Activated CD4-positive, alpha-beta T cell treated with anti-CD3 and anti-CD28 coated beads, Interleukin-2, amount 50 U/mL, for 1 hour (primary cell): Measurements from ENCODE around the gene SEMA4D.

Experiments used
- DNase-seq: peaks from one replicate; pipeline ENCODE4 v3.0.0-alpha.2; 2020

The SEMA4D gene

DNA sequence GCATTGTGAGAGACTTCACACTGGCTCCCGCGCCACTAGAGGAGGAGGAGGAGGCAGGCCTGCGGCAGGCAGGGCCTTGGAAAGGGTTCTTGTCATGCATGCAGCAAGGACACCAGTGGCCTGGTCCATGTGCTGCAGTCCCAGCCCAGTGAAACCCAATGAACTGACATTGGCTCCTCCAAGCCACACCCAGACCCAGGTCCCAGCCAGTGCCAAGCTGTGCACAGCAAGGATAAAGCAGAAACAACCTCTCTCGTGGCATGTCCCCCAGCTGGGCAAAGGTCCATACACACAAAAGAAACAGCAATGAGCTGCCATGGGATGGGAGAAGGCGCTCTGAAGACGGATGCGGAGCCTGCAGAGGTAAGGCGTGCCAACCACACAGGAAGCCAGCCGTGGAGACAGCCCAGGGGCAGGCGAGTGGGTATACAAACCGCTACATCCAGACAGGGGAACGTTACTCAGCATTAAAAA is 89.2 kb downstream of the SEMA4D start:
- DNase-seq = peak; percentile 72

DNA sequence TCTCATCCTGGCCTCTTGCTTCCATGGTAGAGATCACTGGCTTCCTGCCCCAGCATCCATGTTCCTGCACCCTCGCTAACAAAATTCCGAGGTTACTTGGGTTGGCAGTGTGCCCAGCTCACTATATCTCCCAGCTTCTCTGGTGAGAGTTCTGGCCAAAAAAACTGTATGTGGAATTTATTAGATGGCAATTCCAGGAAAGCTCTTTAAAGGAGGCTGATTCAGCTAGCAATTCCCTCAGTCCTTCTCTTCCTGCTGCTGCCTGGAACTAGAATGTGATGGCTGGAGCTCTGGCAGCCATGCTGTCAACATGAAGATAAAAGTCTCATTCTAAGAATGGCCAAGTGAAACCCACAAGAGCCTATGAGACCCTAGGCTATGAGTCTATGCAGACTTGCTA is 90.8 kb downstream of the SEMA4D start:
- DNase-seq = no peak

DNA sequence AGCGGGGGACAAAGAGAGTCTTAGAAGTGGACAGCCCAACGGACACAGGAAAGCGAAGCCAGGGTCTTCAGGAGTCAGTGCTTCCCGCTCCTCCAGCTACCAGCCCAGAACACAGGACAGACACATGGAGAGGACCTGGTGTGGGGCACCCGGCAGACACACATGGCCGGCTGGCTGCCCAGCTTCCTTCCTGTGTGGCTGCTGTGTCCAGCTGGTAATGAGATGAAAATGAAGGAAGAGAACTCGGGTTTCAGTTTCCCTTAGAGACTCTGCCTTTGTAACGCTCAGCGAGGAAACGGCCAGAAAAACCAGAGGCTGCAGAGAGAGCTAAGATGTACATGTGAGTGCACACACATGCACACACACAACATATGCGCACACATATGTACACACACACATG is 92.1 kb downstream of the SEMA4D start:
- no peak for DNase-seq

DNA sequence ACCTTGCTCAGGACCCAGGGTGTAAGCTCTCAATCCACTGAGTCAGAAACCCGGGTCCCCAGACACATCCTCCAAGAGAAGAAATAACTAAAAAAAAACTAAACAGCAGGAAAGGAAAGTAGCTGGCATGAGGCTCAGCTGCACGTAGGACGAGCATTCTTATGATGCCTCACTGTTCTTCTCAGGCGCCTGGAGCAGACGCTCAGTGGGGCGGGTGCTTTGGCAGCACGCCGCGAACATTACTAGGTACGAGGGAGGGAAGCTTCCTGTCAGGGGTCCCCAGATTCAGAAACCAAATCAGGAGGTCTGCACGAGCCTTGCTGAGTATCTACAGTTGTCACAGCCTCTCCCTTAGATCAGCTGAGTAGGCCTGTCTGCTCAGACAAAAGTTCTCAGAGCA is 93.8 kb downstream of the SEMA4D start:
- DNase-seq = no peak

DNA sequence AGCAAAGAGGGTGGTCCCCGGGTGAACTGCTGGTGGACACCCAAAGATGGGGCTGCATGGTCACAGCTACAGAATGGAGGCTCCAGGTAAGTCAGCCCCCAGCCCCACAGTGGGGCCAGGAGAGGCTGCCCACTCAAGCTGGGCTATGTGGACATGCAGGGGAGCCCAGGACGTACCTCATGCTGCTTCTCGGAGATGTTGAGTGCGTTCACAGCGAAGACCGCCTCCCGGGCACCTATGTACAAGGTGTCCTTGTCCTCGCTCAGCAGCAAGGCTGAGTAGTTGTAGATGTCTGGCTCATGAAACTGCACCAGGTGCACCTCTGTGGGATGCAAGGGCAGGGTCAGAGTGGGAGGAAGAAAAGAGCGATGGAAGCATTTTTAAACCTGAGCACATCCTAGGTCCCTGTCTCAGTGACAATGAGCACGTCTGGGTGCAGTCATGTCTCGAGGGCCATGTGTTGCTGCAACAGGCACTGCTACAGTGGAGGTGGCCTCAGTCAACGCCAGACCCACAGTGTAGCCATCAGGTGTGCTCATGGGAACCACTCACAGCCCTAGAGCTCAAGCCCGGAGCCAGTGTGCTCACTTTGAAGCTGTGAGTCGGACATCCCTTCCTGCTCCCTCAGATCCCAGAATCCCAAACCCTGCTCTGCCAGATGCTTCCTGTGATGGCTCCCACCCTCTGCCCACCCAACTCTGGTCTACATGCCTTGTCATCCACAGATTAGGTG is 95.1 kb downstream of the SEMA4D start:
- DNase-seq = no peak

DNA sequence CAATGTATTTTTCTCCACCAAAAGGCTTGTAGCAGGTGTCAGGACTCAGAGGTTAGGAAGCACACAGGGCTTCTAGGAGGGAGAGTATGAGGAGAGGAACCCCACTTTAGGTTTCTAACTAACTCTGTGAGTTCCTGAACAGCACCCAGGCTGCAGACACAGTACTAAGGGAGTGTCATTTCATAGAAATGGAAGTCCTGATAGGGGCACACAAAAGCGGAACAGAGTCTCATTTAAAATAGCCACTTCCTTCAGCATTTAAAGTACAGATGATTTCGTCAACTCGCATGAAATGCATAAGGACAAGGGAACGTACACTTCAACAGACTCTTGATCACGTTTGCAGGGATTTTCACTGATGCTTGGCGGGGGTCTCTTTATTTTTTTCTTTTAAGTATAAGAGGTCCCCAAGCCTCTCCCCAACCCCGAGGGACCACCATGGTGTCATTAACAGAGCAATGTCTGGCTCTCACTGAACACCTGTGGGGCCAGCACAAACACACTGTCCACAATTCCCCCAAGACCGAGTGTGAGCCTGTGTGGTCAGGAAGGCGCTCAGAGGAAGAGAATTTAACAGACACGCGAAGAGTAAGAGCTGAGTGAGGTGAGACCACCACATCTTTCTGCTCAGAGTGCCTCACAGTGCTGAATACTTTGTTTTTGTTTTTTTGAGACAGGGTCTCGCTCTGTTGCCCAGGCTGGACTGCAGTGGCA is 97.4 kb downstream of the SEMA4D start:
- no peak for DNase-seq

DNA sequence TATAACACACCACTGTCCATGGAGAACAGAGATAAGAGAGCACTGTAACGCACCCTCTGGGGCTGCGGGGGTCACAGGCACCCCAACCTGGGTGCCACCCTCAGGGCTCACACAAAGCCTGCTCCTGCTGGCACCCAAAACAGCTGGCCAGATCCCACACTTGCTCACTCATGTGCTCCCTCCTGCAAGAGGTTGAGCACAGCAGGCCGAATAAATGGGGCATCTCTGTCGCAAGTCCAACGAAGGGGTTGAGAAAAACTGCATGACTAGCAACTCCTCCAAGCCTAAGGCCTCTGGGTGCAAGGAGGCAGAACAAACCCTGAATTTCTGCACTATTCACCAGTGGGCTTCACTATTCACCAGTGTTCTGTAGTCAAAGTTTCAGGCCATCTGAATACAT is 99.3 kb downstream of the SEMA4D start:
- DNase-seq = no peak

DNA sequence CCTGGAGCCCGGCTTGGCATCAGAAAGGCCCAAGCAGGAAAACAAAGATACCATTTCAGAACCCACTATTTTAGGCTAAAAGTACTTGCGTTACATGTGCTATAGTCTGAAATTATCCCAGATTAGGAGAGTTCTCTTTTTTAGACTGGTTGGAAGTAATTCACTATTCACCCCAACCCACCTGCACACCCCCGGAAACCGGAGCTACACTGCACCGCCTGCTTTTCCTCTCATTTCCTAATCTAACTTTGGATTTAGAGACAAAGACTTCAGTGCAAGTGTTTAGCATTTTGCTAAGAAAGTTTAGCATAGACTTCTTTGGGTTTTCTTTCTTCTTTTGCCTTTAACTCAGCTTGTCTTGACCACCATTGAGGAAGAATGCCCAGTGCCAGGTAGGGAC is 100.4 kb downstream of the SEMA4D start:
- DNase-seq = no peak

DNA sequence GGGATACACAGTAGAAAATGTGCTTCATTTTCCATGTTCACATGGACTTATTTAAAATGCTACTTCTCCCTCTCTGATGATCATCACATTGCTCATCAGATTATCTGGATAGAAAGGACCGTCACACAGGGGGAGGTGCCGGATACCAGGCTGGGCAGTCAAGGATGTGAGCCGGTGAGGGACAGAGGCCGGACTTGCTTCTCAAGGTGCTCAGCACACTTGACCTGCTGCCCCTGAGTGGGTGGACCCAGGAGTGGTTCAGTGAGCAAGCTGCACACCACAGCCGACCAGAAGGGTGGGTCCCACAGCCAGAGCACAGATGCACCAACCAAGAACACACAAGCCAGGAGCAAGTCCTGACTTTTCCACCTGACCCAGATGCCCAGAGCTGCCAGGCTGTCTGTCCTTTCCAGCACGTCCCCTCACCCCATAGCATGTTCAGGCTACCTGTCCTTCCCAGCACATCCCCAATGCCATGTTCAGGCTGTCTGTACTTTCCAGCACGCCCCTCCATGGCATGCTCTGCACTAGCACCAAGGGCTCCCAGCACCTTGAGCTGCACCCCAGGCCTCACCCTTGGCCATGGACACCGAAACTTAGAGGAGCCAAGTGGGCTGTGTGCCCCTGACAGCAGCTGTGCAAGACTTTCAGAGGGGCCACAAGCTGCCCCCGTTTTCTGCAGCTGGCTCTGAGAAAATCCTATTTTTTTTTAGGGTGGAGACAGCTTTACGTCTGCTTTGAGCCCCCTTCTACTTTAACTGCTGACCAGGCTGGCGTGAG is 101.8 kb downstream of the SEMA4D start:
- DNase-seq = no peak

DNA sequence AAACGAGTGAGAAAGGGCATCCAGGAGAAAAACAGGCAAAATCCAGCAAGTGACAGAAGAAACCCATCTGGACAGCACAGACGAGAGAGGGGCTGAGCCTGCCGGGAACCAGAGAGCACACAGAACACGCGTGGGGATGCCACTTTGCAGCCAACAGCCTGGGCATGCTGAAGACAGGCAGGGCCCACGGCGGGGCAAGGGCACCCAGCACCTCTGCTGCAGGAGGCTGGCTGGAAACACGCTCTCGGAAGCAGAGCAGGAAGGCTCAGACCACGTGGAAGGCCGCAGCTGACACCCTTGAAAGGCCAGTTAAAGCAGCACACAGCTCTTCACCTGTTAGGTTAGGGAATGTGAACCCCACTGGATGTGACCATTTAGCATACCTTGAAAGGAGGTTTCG is 103.5 kb downstream of the SEMA4D start:
- DNase-seq = no peak

DNA sequence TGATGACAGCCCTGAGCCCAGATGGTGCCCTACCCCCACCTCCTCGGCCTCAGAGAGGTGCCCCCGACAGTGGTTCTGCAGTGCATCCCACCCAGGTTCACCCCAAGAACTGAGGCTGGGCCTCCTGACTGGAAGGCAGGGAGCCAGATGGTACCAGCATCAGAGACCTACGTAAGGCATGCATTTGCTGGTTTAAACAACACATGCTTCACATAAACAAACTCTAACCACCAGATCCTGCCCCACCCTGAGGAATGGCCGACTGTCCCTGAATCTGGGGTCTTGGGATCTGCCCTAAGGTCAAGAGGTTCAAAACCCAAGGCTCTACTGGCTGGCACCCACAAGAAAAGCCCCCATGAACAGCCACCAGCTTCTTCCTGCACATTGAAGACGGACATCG is 106.3 kb downstream of the SEMA4D start:
- DNase-seq = no peak

DNA sequence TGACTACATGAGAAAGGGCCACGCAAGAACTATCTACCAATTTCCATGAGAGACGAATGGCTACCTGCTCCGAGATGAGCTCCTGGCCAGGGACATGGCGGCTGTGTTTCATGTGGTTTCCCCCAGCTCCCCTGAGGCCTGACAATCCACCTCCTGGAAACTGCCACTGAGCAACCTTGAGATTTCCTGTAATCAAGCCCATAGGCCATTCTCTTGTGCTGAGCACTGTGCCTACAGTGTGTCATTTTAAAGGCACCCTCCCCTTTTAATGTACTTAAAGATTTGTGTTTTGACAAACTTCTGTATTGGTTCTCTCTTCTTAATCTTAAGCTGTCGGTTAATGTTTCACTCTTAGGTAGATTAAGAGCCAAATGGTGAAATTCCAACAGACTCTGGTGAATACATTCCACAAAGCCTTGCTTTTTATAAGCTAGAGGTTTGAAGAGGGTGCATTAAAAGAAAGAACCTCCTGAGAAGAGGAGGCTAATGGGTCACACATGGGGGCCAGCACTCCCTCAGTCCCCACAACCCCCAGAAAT is 107.3 kb downstream of the SEMA4D start:
- no peak for DNase-seq

DNA sequence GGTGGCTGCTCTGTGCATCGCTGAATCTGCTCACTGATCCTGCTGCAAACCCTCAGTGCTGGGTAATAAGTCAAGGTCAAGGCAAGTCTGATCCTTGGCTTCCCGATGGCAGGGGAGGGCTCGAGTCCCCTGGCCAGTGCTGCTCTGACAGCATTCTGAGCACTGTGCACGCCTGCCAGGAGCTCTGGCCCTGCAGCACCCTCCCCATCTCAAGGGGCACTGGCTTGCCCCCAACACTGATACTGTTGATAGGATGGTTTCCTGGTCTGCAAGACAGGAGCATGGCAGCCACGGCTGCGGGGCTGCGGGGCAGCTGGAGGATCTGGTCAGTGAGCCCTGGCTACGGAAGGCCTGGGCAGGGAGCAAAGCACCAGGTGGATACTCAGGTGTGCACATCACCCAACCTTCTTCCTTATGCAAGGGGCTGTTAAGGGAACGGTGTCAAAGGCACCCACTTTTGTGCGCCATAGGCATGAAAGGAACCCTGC is 107.8 kb downstream of the SEMA4D start:
- DNase-seq = no peak

DNA sequence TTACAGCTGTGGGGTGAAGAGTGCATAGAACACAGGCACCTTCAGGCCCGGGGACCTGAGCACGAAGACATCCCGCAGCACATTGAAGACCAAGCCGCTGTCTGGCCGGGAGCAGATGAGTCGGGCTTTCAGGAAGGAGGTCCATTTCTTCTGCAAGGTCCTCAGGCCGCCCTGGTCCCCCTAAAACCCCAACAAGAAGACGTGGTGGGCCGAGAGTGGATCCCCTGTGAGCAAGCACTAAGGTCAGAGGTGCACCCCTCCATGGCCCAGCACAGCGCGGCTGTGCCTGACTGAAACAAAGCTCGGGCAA is 109.1 kb downstream of the SEMA4D start:
- DNase-seq = no peak

DNA sequence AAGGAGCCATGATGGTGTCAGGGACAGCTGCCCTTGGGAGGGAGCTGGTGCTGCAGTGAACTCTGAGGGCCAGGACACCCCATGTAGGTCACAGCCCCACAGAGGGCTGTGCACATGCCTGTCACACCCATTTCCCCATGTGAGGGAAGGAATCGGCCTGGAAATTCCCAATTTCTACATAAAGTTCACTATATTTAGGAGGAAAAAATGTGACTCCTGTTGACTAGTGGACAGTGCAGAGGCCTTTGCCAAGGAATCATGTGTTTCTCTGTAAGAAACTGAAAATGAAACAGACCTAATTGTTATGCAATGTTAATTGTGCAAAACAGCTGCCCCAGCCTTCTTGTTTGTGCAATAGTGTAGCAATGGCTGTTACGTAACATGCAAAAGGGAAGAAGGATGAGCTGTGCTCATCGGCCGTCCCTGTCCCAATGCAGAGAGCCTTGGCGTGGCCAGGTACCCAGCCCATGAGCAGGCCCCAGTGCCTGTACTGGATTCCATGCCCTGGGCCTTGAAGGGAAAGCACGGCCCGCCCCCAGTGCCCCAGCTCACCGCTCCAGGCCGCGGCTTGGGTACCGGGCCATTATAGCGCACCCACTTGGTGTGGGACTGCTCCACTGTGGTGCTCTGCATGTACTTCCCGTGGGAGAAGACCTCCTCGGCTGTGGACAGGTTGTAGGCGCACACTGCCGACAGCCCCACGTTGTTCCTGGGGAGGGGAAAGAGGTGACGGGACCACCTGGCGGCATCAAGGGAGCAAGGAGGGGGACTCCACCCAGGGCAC is 109.6 kb downstream of the SEMA4D start:
- DNase-seq = no peak

DNA sequence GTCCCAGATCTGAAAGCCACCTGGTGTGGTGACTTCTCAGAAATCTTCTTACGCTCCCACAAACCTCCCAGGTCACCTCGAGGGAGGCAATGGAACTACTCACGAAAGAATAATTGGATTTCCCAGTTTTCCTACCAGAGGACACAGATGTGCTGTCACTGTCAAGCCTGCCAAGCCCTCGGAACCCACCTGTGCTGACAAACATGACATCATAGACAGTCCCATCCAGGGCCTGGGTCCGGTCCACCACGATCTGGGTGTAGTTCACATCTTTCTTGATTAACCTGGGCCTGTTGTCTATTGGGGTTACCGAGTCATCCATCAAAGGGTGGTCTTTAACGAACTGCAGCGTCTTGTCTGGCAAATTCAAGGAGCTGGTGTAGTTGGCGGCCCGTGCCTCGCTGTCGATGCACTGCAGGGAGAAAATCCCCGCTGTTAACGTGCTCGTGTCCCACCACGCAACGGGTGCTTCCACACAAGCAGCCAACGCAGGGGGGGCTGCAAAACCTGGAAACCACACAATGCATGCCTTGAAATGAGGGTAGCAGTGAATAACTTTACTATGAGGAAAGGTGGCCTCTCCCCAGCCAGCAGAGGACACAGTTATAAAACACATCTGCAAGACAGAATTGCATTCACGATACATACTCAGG is 110.6 kb downstream of the SEMA4D start:
- DNase-seq = no peak

DNA sequence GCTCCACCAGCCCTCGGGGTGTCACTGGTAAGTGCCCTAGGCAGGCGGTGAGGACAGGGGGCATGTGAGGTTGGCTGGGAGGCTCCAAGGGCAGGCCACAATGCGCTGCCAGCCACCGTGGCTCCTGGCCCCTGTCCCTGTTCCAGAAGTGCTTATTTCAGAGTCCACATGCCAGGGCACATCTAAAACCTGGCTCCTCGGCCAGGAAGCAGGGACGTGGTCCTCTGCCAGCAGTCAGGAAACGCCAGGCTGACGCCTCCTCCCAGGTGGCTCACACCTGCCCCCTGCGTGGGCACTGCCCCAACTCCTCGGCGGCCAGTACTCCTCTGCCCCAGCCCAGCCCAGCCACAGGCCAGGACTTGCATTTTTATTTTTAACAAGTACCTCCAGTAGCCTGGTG is 111.1 kb downstream of the SEMA4D start:
- no peak for DNase-seq

DNA sequence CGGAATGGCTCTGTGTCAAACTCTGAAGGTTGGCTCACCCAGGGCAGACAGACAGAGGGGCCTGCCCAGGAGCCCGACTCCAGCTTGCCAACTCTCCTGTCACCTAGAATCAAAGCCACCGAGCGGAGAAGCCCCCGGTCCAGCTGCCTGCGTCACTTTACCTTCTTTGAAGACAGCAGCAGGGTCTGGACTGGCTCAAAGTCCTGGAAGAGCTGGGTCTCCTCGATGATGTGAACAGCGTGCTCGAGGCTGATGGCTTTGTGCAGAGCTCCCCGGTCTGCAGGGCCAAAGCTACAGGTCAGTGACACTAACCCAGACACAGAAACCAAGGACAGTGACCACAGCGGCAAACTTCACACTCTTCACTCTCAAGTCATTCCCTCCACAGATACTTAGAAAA is 111.7 kb downstream of the SEMA4D start:
- DNase-seq = no peak

DNA sequence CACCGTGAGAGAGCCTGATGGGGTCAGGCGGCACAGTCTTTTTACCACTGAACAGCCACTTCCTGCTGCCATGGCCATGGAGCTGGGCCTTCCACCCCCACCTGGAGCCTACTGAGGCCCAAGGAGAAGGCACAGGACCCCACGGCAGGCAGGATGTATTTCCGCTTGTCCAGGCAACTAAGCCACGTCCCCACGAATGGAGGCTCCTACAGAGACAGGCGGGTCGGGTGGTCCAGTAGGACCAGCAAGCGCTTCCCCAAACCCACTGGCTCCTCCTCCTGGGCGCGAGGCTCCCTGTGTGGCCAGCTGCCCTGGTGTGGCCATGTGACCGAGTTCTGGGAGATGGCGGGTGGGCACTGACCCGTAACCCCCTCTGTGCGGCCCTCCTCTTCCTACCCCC is 113.1 kb downstream of the SEMA4D start:
- DNase-seq = no peak

DNA sequence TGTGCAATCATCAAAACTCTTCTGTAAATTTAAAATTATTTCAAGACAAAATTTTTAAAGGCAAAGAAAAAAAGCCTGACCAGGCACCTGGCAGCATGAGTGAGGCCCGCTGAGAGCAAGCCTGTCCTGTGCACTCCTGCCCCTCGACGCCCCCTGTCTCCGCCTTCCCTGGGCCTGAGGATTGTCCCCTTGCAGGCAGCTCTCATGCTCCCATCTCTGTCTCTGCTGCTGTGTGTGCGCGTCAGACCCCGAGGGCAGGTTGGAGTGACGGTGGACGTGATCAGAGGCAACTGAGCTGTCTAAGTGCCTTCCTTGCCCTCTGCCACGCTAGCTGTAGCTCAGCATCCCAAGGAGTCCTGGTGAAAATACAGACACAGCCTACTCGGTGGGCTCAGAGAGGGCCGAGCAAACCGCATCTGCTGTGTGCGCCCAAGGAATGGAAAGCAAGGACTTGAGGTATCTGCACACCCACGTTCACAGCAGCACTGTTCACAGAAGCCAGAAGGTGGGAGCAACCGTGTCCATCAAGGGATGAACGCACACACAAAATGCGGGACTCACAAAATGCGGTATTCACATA is 114.1 kb downstream of the SEMA4D start:
- no peak for DNase-seq

DNA sequence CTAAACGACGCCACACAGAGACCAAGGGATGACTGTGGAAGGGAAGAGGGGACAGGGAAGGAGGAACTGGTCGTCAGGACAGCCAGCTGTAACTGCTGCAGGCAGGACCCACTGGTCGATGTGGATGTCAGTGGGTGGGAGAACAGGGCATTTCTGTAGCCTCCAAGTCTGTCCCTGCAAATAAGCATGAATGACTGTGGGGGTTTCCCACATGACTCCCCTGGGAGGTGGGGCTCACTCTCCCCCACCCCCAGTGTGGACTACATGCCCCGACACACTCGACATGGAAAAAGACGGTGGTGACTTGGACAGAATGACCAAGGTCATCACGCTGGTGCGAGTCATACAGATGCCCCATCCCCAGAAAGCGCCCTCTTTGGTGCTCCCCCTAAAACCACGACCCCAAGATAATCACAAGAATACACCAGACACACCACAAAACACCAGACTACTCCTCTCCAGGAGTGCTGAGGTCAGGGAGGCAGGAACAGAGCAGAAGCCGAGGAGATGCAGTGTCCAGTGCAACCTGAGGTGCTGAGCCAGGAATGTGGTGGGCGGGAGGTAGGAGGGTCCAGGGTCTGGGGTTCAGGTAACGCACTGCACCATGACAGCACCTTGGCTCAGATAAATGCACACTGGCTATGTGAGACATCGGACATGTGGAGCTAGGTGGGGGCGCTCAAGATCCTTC is 114.7 kb downstream of the SEMA4D start:
- DNase-seq = no peak
